MM.1S (cell line): ENCODE measurements around the gene HYAL2.

ENCODE experiments used
- DNase-seq: peaks from one replicate; pipeline ENCODE4 v3.0.0-alpha.2; 2015
- H2AFZ ChIP-seq: fragments of 300-600 bp; sonication (generic); 2 replicates; pipeline ENCODE4 v1.6.0; 2016; ENCODE audit warnings: antibody characterized with exemption, low read length
- H3F3A ChIP-seq: fragments of 300-600 bp; sonication (generic); 2 replicates; pipeline ENCODE4 v1.6.1; 2016; ENCODE audit warnings: mild to moderate bottlenecking, antibody characterized with exemption, low read length, moderate library complexity, mixed read lengths; ENCODE audit not compliant: insufficient read depth
- H3K27ac ChIP-seq: fragments of 300-600 bp; sonication (generic); 2 replicates; pipeline ENCODE4 v1.5.1; 2016; ENCODE audit warnings: mild to moderate bottlenecking, low read length
- H3K27me3 ChIP-seq: fragments of 300-600 bp; sonication (generic); replicated peaks from 2 replicates; pipeline ENCODE4 v1.6.0; 2016; ENCODE audit warnings: low read length; ENCODE audit not compliant: insufficient read depth
- H3K36me3 ChIP-seq: fragments of 300-600 bp; sonication (generic); replicated peaks from 2 replicates; pipeline ENCODE4 v1.6.1; 2016; ENCODE audit warnings: mild to moderate bottlenecking, low read length, mixed read lengths; ENCODE audit not compliant: insufficient read depth
- H3K4me1 ChIP-seq: fragments of 300-600 bp; sonication (generic); 2 replicates; pipeline ENCODE4 v1.6.1; 2016; ENCODE audit warnings: low read length, mixed read lengths
- H3K4me2 ChIP-seq: fragments of 300-600 bp; sonication (generic); 2 replicates; pipeline ENCODE4 v1.6.0; 2016; ENCODE audit warnings: low read depth, low read length
- H3K4me3 ChIP-seq: fragments of 300-600 bp; sonication (generic); 2 replicates; pipeline ENCODE4 v1.5.1; 2016; ENCODE audit warnings: low read length, mixed read lengths
- H3K79me2 ChIP-seq: fragments of 300-600 bp; sonication (generic); 2 replicates; pipeline ENCODE4 v1.6.1; 2016; ENCODE audit warnings: mixed run types, low read length, mixed read lengths
- H3K9ac ChIP-seq: fragments of 300-600 bp; sonication (generic); 2 replicates; pipeline ENCODE4 v1.6.1; 2016; ENCODE audit warnings: low read length, mixed read lengths
- H3K9me2 ChIP-seq: fragments of 300-600 bp; sonication (generic); replicated peaks from 2 replicates; pipeline ENCODE4 v1.6.1; 2016; ENCODE audit warnings: mild to moderate bottlenecking, low read length, mixed read lengths; ENCODE audit not compliant: insufficient read depth
- H3K9me3 ChIP-seq: fragments of 300-600 bp; sonication (generic); replicated peaks from 2 replicates; pipeline ENCODE4 v1.6.1; 2016; ENCODE audit warnings: mild to moderate bottlenecking, low read length, mixed read lengths; ENCODE audit not compliant: insufficient read depth
- H4K20me1 ChIP-seq: fragments of 300-600 bp; sonication (generic); 2 replicates; pipeline ENCODE4 v1.6.1; 2016; ENCODE audit warnings: mild to moderate bottlenecking, low read length, moderate library complexity, mixed read lengths; ENCODE audit not compliant: insufficient read depth
- EZH2 ChIP-seq: fragments of 300-600 bp; sonication (generic); optimal IDR thresholded peaks from 2 replicates; pipeline ENCODE3; 2017; ENCODE audit warnings: low read depth, mild to moderate bottlenecking, antibody characterized with exemption, low read length, mixed read lengths
- EZH2phosphoT487 ChIP-seq: fragments of 300-600 bp; sonication (generic); IDR thresholded peaks from 2 replicates; pipeline ENCODE4 v1.6.1; 2018; ENCODE audit warnings: antibody characterized with exemption, low read length
- TF ChIP-seq, protein P1 (sequence below): fragments of 300-600 bp; sonication (generic); IDR thresholded peaks from 2 replicates; pipeline ENCODE4 v1.5.1; 2016; ENCODE audit warnings: antibody characterized with exemption, low read length, mixed read lengths

Gene HYAL2

DNA sequence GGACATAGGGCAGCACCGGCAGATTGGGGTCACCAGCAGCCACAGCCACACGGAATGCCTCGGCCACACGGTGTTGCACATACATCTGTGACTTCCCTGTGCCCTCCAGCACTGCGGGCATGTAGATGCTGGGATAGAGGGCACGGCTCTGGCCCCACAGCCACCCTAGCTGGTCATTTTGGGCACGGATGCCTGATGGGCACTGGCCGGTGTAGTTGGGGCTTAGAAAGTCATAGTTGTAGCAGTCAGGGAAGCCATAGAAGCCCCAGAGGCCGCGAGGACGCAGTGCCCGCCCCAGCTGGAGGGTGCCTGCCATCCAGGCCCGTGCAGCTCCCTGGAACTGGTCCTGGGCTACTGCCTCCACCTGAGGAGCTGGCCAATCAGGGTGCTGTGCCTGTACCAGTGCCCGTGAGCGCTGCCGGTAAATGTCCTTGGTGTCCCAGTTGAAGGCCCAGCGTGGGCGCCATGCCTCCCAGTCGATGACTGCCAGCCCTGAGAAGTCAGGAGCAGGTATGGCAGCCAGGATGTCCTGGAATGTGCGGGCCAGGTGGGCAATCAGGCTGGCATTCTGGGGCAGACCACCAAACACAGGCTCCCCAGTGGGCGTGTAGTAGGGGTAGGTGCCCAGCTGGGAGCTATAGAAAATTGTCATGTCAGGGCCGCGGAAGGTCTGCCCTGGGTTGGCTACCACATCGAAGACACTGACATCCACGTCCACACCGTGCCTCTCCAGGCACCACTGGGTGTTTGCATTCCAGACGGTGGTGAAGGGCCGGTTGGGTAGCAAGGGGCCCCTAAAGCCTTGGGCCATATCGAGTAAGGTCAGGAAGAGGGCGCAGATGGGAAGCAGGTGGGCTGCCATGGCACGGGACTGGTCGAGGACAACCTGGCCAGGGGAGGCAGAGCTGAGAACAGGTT lies 20.2 kb downstream of the HYAL2 start:
- no peaks in the 10 kb centered on the region for H3K9me3 ChIP-seq
- peaks cover 11% of the 10 kb centered on the region; the same call in 1 of the 2 replicates for H3K79me2 ChIP-seq
- H3K4me1 ChIP-seq = peaks cover 12% of the 10 kb centered on the region; the same call in 1 of the 2 replicates
- no peak for DNase-seq
- no peak overlapping the region for H3K4me2 ChIP-seq
- no peak for TF ChIP-seq EZH2phosphoT487
- no peaks in the 10 kb centered on the region for H3K9me2 ChIP-seq
- no peak overlapping the region for H3K9ac ChIP-seq
- H3K27ac ChIP-seq = no peak overlapping the region
- H2AFZ ChIP-seq = no peak overlapping the region
- no peaks in the 10 kb centered on the region for H4K20me1 ChIP-seq
- no peak overlapping the region for H3K4me3 ChIP-seq
- H3K36me3 ChIP-seq = no peaks in the 10 kb centered on the region
- H3F3A ChIP-seq = peaks cover 4% of the 10 kb centered on the region; the same call in 1 of the 2 replicates
- no peaks in the 10 kb centered on the region for H3K27me3 ChIP-seq

DNA sequence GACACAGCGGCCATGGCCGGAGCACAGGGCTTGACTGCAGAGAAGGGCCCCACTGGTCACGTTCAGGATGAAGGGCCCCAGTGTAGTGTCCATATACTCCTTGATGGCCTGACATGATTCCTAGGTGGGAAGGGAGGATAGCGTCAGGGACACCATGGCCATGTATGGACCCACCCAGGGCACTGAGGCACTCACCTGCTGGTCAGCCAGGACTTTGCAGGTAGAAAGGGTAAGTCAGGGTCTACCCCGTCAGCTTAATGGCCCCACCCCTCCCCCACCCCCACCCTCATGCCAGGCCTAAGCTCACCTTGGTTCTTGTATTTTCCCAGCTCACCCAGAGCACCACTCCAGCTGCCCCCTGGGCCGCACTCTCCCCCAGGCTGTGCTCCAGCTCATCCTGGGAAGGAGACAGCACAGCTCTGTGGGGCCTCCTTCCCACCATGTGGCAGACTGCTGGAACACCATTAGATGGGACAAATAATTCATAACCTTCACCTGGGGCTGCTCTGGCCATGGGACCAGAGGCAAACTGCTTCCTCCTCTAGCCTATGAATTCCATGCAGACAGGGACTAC lies 21.8 kb downstream of the HYAL2 start:
- peaks cover 4% of the 10 kb centered on the region; the same call in 1 of the 2 replicates for H3F3A ChIP-seq
- no peak for TF ChIP-seq EZH2phosphoT487
- TF ChIP-seq, protein P1, sequence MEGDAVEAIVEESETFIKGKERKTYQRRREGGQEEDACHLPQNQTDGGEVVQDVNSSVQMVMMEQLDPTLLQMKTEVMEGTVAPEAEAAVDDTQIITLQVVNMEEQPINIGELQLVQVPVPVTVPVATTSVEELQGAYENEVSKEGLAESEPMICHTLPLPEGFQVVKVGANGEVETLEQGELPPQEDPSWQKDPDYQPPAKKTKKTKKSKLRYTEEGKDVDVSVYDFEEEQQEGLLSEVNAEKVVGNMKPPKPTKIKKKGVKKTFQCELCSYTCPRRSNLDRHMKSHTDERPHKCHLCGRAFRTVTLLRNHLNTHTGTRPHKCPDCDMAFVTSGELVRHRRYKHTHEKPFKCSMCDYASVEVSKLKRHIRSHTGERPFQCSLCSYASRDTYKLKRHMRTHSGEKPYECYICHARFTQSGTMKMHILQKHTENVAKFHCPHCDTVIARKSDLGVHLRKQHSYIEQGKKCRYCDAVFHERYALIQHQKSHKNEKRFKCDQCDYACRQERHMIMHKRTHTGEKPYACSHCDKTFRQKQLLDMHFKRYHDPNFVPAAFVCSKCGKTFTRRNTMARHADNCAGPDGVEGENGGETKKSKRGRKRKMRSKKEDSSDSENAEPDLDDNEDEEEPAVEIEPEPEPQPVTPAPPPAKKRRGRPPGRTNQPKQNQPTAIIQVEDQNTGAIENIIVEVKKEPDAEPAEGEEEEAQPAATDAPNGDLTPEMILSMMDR = no peak
- no peak for TF ChIP-seq EZH2
- no peak overlapping the region for H3K27ac ChIP-seq
- H3K9me2 ChIP-seq = no peaks in the 10 kb centered on the region
- no peak overlapping the region for H2AFZ ChIP-seq
- no peak overlapping the region for H3K9ac ChIP-seq
- H3K27me3 ChIP-seq = no peaks in the 10 kb centered on the region
- H3K4me2 ChIP-seq = peak overlapping the region; percentile 94; the same call in 1 of the 2 replicates
- H4K20me1 ChIP-seq = no peaks in the 10 kb centered on the region
- no peaks in the 10 kb centered on the region for H3K36me3 ChIP-seq
- peaks cover 12% of the 10 kb centered on the region; the same call in 1 of the 2 replicates for H3K4me1 ChIP-seq
- H3K9me3 ChIP-seq = no peaks in the 10 kb centered on the region
- peaks cover 11% of the 10 kb centered on the region; the same call in 1 of the 2 replicates for H3K79me2 ChIP-seq
- no peak for DNase-seq
- H3K4me3 ChIP-seq = no peak overlapping the region

DNA sequence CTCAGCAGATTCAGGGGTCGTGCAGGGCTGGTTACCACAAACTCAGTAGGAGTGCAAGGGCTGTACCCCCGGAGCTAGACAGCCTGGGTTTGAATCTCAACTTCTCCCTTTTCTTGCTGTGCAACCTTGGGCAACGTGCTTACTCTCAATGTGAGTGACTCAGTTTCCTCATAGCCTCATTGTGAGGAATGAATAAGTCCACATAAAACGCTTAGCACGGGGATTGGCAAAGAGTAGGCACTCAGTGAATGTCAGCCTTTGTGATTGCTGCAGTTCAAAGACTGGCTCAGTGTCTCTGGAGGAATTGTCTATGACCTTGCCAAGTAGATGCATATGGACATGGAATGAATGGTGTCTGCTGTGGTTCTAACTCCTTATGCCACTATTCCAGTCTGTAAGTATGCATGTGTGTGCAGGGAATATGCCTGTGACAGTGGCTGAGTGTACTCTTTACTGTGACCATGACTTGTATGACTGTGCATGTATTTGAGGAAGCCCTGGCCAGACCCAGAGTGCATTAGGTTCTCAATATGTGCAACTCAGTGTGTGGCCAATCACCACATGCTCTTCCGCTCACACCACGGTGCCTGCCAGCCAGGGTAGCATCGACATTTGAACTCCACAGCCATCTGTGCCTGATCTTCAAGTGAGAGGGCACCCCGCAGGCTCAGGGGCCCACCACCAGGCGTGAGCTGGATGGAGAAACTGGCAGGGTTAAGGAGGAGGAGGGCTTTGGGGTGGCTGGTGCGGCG lies 22.4 kb downstream of the HYAL2 start:
- H3K4me3 ChIP-seq = peak overlapping the region; percentile 72
- H3K79me2 ChIP-seq = peaks cover 11% of the 10 kb centered on the region; the same call in 1 of the 2 replicates
- H2AFZ ChIP-seq = peak overlapping the region; percentile 87
- no peaks in the 10 kb centered on the region for H3K36me3 ChIP-seq
- no peaks in the 10 kb centered on the region for H3K9me3 ChIP-seq
- H3K9me2 ChIP-seq = no peaks in the 10 kb centered on the region
- H3K27ac ChIP-seq = peak overlapping the region; percentile 55; the same call in 1 of the 2 replicates
- no peaks in the 10 kb centered on the region for H3K27me3 ChIP-seq
- H3K9ac ChIP-seq = peak overlapping the region; percentile 80
- DNase-seq = no peak
- peak overlapping the region; percentile 94 for H3K4me2 ChIP-seq
- TF ChIP-seq EZH2 (no peak), EZH2phosphoT487 (no peak)
- TF ChIP-seq, protein P1 = no peak
- peaks cover 4% of the 10 kb centered on the region; the same call in 1 of the 2 replicates for H3F3A ChIP-seq
- no peaks in the 10 kb centered on the region for H4K20me1 ChIP-seq
- peaks cover 12% of the 10 kb centered on the region; the same call in 1 of the 2 replicates for H3K4me1 ChIP-seq
